Brain microvascular endothelial cell (primary cell): Measurements from ENCODE around the gene IFNA10.
"Not testable (repeated sequence)": the region's sequence is repeated elsewhere in the genome, so short reads cannot be mapped to it uniquely, and the experiment has no call there.

Source experiments
- DNase-seq: peaks from one replicate; pipeline ENCODE4 v3.0.0-alpha.2; 2020
- H3K27ac ChIP-seq: fragments of 250-450 bp; sonication (Bioruptor Pico); 2 replicates; pipeline ENCODE4 v1.5.1; 2020; ENCODE audit warnings: mild to moderate bottlenecking, moderate library complexity
- H3K27me3 ChIP-seq: fragments of 250-450 bp; sonication (Bioruptor Pico); replicated peaks from 2 replicates; pipeline ENCODE4 v1.5.1; 2020; ENCODE audit warnings: mild to moderate bottlenecking
- H3K36me3 ChIP-seq: fragments of 250-450 bp; sonication (Bioruptor Pico); replicated peaks from 2 replicates; pipeline ENCODE4 v1.5.1; 2020; ENCODE audit warnings: mild to moderate bottlenecking
- H3K4me3 ChIP-seq: 2 replicates; pipeline ENCODE4 v1.5.1; 2011; ENCODE audit warnings: low read depth, mild to moderate bottlenecking, control low read depth, low read length, moderate library complexity
- CTCF ChIP-seq: IDR thresholded peaks from 2 replicates; pipeline ENCODE4 v1.5.1; 2011; ENCODE audit warnings: low read depth, mild to moderate bottlenecking, moderate library complexity, low read length, control low read depth, inconsistent platforms; ENCODE audit errors: missing control alignments
- in situ Hi-C: cut with HindIII; loops from 2 replicates; pipeline ENCODE4 v1.10.0; 2017; ENCODE audit warnings: low sequenced_read_pairs, low pct_ligation_motif_present

The IFNA10 gene

DNA sequence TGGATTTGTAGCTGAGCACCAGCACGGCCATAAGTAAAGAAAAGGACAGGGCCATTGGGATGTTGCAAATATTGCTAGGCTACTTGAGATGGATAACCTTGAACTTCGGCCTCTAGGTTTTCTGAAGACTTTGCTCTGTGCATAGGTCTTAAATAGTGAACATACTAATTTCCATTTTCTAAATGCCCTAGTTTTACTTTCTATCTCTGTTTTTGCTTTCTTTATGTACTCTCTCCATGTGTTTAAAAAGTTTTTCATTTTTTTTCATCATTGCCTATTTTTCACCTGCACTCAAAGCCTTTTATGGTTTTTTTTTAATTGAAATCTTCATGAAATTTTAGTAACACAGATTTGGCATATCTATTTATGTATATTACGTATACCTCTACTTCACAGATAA lies at the start of gene IFNA10:
Gene IFNA10, minus strand, starts transcription at position 101 of the 400 bp plus-strand sequence. Its CDS starts 46 bp downstream, at position 55.
- H3K27me3 ChIP-seq, H3K4me3 ChIP-seq, H3K36me3 ChIP-seq, in situ Hi-C loops, DNase-seq, H3K27ac ChIP-seq: not testable (repeated sequence)

DNA sequence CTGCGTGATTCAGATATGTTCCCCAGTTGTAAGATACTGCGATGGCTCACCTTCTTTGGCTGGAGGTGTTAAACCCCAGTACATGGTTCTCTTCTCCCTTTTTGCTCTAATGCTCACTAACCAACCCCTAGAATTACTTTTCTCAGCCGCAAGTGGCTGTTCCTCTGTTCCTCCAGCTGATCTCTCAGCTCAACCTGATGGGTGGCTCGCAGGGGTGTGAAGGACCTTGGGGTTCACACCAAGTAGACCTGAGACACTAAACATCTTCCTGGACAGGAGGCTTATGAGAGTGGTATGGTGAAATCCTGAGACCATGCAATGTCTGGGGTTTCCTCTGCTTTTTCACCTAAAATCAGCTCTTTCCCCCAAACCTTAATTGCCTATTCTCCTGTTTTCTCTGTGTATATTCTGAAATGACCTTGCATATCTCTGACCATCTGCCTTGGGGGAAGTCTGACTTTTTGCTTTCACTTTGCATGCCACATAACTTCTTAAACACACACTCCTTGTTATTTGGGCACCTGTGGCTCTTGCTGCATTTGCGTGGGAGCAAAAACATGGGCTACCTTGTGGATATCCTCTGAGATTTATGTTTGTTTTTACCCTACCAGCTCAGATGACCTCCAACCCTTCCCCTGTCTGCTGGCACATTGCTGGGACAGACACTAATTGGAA lies 48.7 kb upstream of the IFNA10 start:
- no peak for DNase-seq
- Histone ChIP-seq H3K27me3 (peaks cover 2% of the 10 kb centered on the region), H3K27ac (no peak overlapping the region), H3K36me3 (no peaks in the 10 kb centered on the region), H3K4me3 (no peak overlapping the region)
- no peak for TF ChIP-seq CTCF
- in situ Hi-C loops = no loop called here

GRCh38 chr9:21252721-21253547 lies 46.0 kb upstream of the IFNA10 start:
- Histone ChIP-seq H3K36me3 (no peaks in the 10 kb centered on the region), H3K27ac (no peak overlapping the region), H3K27me3 (peaks cover 2% of the 10 kb centered on the region), H3K4me3 (no peak overlapping the region)
- peak; percentile 59 for TF ChIP-seq CTCF
- in situ Hi-C loops = no loop called here
- DNase-seq = peak; percentile 9

DNA sequence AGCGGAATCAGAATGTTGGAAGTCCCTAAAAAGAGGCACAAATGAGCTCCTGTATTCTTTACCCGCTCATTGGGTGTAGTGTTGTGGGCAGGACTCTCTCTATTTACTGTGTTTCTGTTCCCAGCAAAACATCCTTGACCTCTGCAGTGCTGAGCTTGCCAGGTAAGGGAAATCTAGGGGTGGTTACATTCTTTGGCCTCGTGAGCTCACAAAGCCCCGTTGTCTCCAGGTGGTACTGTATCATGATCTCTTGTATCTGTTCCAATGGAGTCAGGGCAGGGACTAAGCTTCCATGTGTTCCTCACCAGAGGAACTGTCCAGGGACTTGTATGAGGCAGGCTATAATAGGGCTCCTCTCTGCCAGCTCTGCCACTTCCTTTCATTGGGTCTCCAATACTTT lies 44.7 kb upstream of the IFNA10 start:
- no peak for TF ChIP-seq CTCF

GRCh38 chr9:21251190-21251589 lies 44.2 kb upstream of the IFNA10 start:
- DNase-seq = no peak
- H3K27ac ChIP-seq = no peak overlapping the region
- no peaks in the 10 kb centered on the region for H3K36me3 ChIP-seq
- no peak for TF ChIP-seq CTCF
- in situ Hi-C loops = no loop called here
- H3K4me3 ChIP-seq = no peak overlapping the region
- peaks cover 2% of the 10 kb centered on the region for H3K27me3 ChIP-seq

More for the DNA sequence above, 44.7 kb upstream of the IFNA10 start:
- Histone ChIP-seq H3K36me3 (no peaks in the 10 kb centered on the region), H3K27ac (no peak overlapping the region), H3K4me3 (no peak overlapping the region), H3K27me3 (peaks cover 2% of the 10 kb centered on the region)
- in situ Hi-C loops = no loop called here
- DNase-seq = no peak

GRCh38 chr9:21244836-21245235 lies 37.9 kb upstream of the IFNA10 start:
- Histone ChIP-seq H3K4me3 (no peak overlapping the region), H3K27me3 (no peaks in the 10 kb centered on the region), H3K36me3 (no peaks in the 10 kb centered on the region), H3K27ac (no peak overlapping the region)
- DNase-seq = no peak
- no peak for TF ChIP-seq CTCF
- in situ Hi-C loops = no loop called here
